Nephron (organoid): ENCODE measurements around the gene MILR1.
A peak's percentile ranks its signal among the peaks of the same experiment; 100 is the strongest.
"Not testable (repeated sequence)": the region's sequence is repeated elsewhere in the genome, so short reads cannot be mapped to it uniquely, and the experiment has no call there.

Experiments
- H3K27ac Mint-ChIP-seq, 3 experiments: 2 replicates each; pipeline ENCODE4 v1.8.0; 2020; ENCODE audit warnings: mixed read lengths in 3 of 3, mild to moderate bottlenecking in 2 of 3, moderate library complexity in 1 of 3
- H3K27me3 Mint-ChIP-seq: 2 replicates; pipeline ENCODE4 v1.8.0; 2021; ENCODE audit warnings: low read depth, mild to moderate bottlenecking, moderate library complexity, mixed read lengths
- H3K36me3 Mint-ChIP-seq: 2 replicates; pipeline ENCODE4 v1.8.0; 2020; ENCODE audit warnings: low read depth, mixed read lengths
- H3K4me1 Mint-ChIP-seq: 2 replicates; pipeline ENCODE4 v1.8.0; 2020; ENCODE audit warnings: mixed read lengths
- H3K4me3 Mint-ChIP-seq, 3 experiments: 2 replicates each; pipeline ENCODE4 v1.8.0; 2020; ENCODE audit warnings: mild to moderate bottlenecking in 3 of 3, mixed read lengths in 3 of 3, moderate library complexity in 2 of 3
- H3K9me3 Mint-ChIP-seq: 2 replicates; pipeline ENCODE4 v1.8.0; 2020; ENCODE audit warnings: mixed read lengths
- CTCF ChIP-seq, 3 experiments: fragments of 200-600 bp; sonication (generic); IDR thresholded peaks; one replicate each; pipeline ENCODE4 v1.5.0; 2021; ENCODE audit warnings: antibody characterized with exemption in 3 of 3; ENCODE audit not compliant: unreplicated experiment in 3 of 3

Gene MILR1

GRCh38 chr17:64491994-64492393 lies 43.1 kb downstream of the MILR1 start:
- TF ChIP-seq CTCF (IDR thresholded peaks at IDR 0.05; ENCODE audit: unreplicated experiment in 3 of 3), result no peak
- H3K4me3 Mint-ChIP-seq, result no peak overlapping the region
- H3K9me3 Mint-ChIP-seq, result no peaks in the 10 kb centered on the region
- no peak overlapping the region for H3K27ac Mint-ChIP-seq
- peaks cover 41% of the 10 kb centered on the region for H3K36me3 Mint-ChIP-seq
- H3K27me3 Mint-ChIP-seq, result no peaks in the 10 kb centered on the region
- H3K4me1 Mint-ChIP-seq, result peaks cover 25% of the 10 kb centered on the region

DNA sequence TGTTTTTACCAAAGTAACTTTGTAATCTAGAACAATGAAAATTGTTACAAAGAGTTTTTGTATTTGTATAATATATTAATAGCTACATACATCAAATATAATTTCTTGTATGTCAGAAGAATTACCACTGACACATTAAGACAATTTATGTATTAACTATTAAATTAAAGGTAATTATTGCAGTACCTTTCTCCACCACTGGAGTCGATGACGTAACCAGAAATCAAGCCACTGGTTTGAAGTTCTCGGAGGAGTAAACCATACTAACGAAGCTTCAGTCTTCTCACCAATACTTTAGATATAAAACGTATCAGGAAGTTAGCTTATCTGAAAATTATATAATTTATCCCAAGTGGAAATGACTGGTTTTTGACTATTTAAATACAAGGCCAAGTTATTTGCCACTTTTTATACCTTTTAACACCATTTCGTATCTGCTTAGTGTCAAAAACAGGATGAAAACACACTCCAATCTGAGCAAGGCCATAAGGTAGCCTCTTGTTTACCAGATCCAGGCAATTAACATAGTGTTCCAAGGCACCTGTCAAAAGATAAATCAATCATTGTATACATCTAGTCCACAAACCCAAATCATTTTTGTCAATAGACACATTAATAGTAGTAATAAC lies 43.7 kb downstream of the MILR1 start:
- no peaks in the 10 kb centered on the region for H3K9me3 Mint-ChIP-seq
- peaks cover 25% of the 10 kb centered on the region for H3K4me1 Mint-ChIP-seq
- no peak overlapping the region for H3K27ac Mint-ChIP-seq
- H3K27me3 Mint-ChIP-seq, result no peaks in the 10 kb centered on the region
- peak; percentile 35 to 46 (median 35) for TF ChIP-seq CTCF (IDR thresholded peaks at IDR 0.05; ENCODE audit: unreplicated experiment in 3 of 3)
- H3K36me3 Mint-ChIP-seq, result peaks cover 41% of the 10 kb centered on the region
- no peak overlapping the region for H3K4me3 Mint-ChIP-seq

GRCh38 chr17:64494121-64494520 lies 45.2 kb downstream of the MILR1 start:
- Mint-ChIP-seq H3K9me3 (no peaks in the 10 kb centered on the region), H3K36me3 (peaks cover 42% of the 10 kb centered on the region), H3K27me3 (no peaks in the 10 kb centered on the region), H3K4me1 (peaks cover 32% of the 10 kb centered on the region), H3K4me3 (peak overlapping the region; percentile 74 to 77 (median 75)), H3K27ac (peak overlapping the region in 1 of 3 experiments; percentile 38)
- TF ChIP-seq CTCF (IDR thresholded peaks at IDR 0.05; ENCODE audit: unreplicated experiment in 3 of 3), result no peak

DNA sequence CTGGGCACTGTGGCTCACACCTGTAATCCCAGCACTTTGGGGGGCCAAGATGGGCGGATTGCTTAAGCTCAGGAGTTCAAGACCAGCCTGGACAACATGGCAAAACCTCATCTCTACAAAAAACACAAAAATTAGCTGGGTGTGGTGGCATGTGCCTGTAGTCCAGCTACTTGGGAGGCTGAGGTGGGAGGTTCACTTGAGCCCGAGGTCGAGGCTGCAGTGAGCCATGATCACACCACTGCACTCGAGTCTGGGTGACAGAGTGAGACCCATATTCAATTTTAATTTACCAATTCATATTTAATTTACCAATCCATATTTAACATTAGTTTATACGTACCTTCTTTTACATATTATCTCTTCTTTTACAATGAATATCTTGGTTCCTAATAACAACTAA lies 46.4 kb downstream of the MILR1 start:
- H3K4me3 Mint-ChIP-seq, result peak overlapping the region; percentile 77 to 99 (median 97)
- peaks cover 39% of the 10 kb centered on the region for H3K4me1 Mint-ChIP-seq
- H3K27ac Mint-ChIP-seq, H3K27me3 Mint-ChIP-seq, H3K9me3 Mint-ChIP-seq: not testable (repeated sequence)
- peaks cover 47% of the 10 kb centered on the region for H3K36me3 Mint-ChIP-seq

- no peak for TF ChIP-seq CTCF (IDR thresholded peaks at IDR 0.05; ENCODE audit: unreplicated experiment in 3 of 3)
- peaks cover 45% of the 10 kb centered on the region for H3K4me1 Mint-ChIP-seq
- H3K36me3 Mint-ChIP-seq, result peaks cover 49% of the 10 kb centered on the region
- peak overlapping the region; percentile 97 to 99 (median 98) for H3K4me3 Mint-ChIP-seq
- H3K9me3 Mint-ChIP-seq, result no peaks in the 10 kb centered on the region
- peak overlapping the region; percentile 82 to 96 (median 92) for H3K27ac Mint-ChIP-seq
- no peaks in the 10 kb centered on the region for H3K27me3 Mint-ChIP-seq
These were observed 47.5 kb downstream of the MILR1 start for GRCh38 chr17:64496348-64496785.

DNA sequence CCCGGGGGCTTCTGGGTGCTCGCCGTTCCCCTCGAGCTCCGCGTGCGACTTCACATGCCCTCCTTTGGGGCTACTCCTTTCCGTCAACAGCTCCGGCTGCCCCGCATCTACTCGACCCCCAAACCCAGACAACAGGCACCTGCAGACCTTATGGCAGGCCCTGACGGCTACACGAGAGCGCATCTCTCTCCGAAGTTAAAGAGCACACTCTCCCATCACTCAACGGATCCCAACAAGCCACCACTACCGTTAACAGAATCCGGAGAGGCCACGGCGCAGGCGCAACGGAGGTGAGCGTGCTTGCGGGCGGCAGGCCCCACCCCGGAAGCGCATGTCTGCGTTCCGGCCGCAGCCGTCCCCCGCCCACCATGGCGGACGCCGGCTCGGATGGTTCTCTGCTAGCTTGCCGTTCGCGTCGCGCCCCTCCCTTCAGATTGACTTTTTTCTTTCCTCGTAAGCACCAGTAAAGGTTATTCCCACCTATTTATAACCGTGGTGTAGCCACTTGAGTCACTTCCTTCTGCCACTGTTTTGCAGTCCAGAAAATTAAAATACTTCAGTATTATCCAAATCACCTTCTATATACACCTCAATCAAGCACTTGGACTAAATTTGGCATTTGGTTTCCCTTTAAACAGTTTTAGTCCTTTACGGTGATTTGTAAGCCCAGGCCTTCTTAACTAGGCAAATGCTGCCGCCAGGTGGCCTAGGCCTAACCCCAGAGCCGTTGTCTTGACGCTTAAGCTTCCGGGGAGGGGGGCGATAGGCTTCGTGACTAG lies 48.1 kb downstream of the MILR1 start, which contains the start of gene POLG2:
TSS of gene POLG2 (minus strand) at position 269 of the 779 bp plus-strand sequence. CDS start at position 183, 86 bp downstream.
- TF ChIP-seq CTCF (IDR thresholded peaks at IDR 0.05; ENCODE audit: unreplicated experiment in 3 of 3), result peak; percentile 42 to 58 (median 45)
- H3K4me3 Mint-ChIP-seq, result peak within 1 kb of the TSS; percentile 97 to 99 (median 98)
- H3K4me1 Mint-ChIP-seq, result peaks cover 45% of the 10 kb centered on the region

More for the DNA sequence above, 48.1 kb downstream of the MILR1 start, which contains the start of gene POLG2:
- Mint-ChIP-seq H3K27ac (peak within 1 kb of the TSS; percentile 82 to 96 (median 92)), H3K36me3 (peaks cover 49% of the 10 kb centered on the region), H3K27me3 (no peaks in the 10 kb centered on the region), H3K9me3 (no peaks in the 10 kb centered on the region)
